ENCODE data around the gene KIF26B.

The KIF26B gene

GRCh38 chr1:245587435-245588115, 432.8 kb downstream of the KIF26B start:
- H2AK5ac ChIP-seq (ENCODE audit: low read length): no peak overlapping the region
- WGBS (ENCODE audit: extremely low coverage, insufficient coverage, low lambda C conversion rate): no CpG with 5 or more reads among the region's 11 CpGs
- no peaks in the 10 kb centered on the region for H3K79me2 ChIP-seq (ENCODE audit: control insufficient read depth, insufficient read depth, low read length)
- H4K8ac ChIP-seq (ENCODE audit: low read depth, low read length): no peak overlapping the region
- no peak overlapping the region for H3K4ac ChIP-seq (ENCODE audit: low read depth, low read length)
- H3K79me1 ChIP-seq (ENCODE audit: low read length): no peaks in the 10 kb centered on the region
- no peak for DNase-seq
- H3K18ac ChIP-seq (ENCODE audit: low read length): no peak overlapping the region
- H3K36me3 ChIP-seq (ENCODE audit: control insufficient read depth, insufficient read depth, low read length): no peaks in the 10 kb centered on the region
- H3K4me2 ChIP-seq (ENCODE audit: low read length): no peak overlapping the region
- H3K56ac ChIP-seq (ENCODE audit: low read length): no peak overlapping the region
- H3K23ac ChIP-seq (ENCODE audit: low read length): no peak overlapping the region
- peaks cover 1% of the 10 kb centered on the region for H3K4me1 ChIP-seq (ENCODE audit: control insufficient read depth, low read depth, low read length)
- no peak overlapping the region for H4K5ac ChIP-seq (ENCODE audit: low read length)
- no peak overlapping the region for H3K27ac ChIP-seq (ENCODE audit: low read depth, low read length)
- H2BK5ac ChIP-seq (ENCODE audit: low read length): no peak overlapping the region
- H2BK120ac ChIP-seq (ENCODE audit: low read depth, low read length): no peak overlapping the region
- H2BK15ac ChIP-seq (replicated peaks; ENCODE audit: low read depth): no peak overlapping the region
- no peaks in the 10 kb centered on the region for H3K27me3 ChIP-seq (ENCODE audit: insufficient read depth, low read length, poor library complexity)
- no peak overlapping the region for H3K9ac ChIP-seq (ENCODE audit: low read length)
- no peak overlapping the region for H3K4me3 ChIP-seq (ENCODE audit: low read length)

DNA sequence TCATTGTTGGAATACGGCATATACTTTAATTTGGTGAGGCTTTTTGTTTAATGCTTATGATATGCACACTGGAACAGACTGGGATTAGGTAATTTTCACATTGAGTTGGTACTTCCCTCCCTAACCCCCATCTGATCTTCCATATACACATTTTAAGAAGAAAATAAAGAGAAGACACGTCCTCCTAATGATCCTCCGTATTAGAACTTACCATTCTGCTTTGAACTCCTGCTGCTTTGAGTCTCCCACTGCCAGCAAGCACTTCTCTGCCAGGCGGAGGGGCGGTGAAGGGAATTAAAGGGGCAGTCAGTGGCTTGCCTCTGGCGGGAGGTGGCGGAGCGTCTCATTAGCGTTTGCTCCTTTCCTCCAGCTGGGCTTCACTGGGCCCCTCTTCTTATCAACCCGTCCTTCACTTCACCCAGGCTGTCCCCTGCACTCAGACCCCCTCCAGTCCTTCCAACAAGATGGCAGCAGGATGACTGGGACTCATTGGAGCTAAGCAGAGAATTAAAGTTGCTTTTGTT, 433.4 kb downstream of the KIF26B start:
- Histone ChIP-seq H3K4me2 (ENCODE audit: low read length) (no peak overlapping the region), H3K9ac (ENCODE audit: low read length) (no peak overlapping the region), H3K79me1 (ENCODE audit: low read length) (no peaks in the 10 kb centered on the region), H3K79me2 (ENCODE audit: control insufficient read depth, insufficient read depth, low read length) (no peaks in the 10 kb centered on the region), H3K27me3 (ENCODE audit: insufficient read depth, low read length, poor library complexity) (no peaks in the 10 kb centered on the region), H2BK15ac (replicated peaks; ENCODE audit: low read depth) (no peak overlapping the region), H3K23ac (ENCODE audit: low read length) (no peak overlapping the region), H3K4ac (ENCODE audit: low read depth, low read length) (no peak overlapping the region), H3K56ac (ENCODE audit: low read length) (no peak overlapping the region), H3K4me3 (ENCODE audit: low read length) (no peak overlapping the region), H3K18ac (ENCODE audit: low read length) (no peak overlapping the region), H2BK5ac (ENCODE audit: low read length) (no peak overlapping the region), H4K5ac (ENCODE audit: low read length) (no peak overlapping the region), H3K4me1 (ENCODE audit: control insufficient read depth, low read depth, low read length) (peaks cover 1% of the 10 kb centered on the region), H2BK120ac (ENCODE audit: low read depth, low read length) (no peak overlapping the region), H4K8ac (ENCODE audit: low read depth, low read length) (no peak overlapping the region), H2AK5ac (ENCODE audit: low read length) (no peak overlapping the region), H3K36me3 (ENCODE audit: control insufficient read depth, insufficient read depth, low read length) (no peaks in the 10 kb centered on the region), H3K27ac (ENCODE audit: low read depth, low read length) (no peak overlapping the region)
- DNase-seq: no peak
- WGBS (ENCODE audit: extremely low coverage, insufficient coverage, low lambda C conversion rate): no CpG with 5 or more reads among the region's 10 CpGs

GRCh38 chr1:245589316-245589715, 434.5 kb downstream of the KIF26B start:
- DNase-seq: no peak
- H3K4me2 ChIP-seq (ENCODE audit: low read length): no peak overlapping the region
- H2BK5ac ChIP-seq (ENCODE audit: low read length): no peak overlapping the region
- no peak overlapping the region for H3K18ac ChIP-seq (ENCODE audit: low read length)
- H3K4ac ChIP-seq (ENCODE audit: low read depth, low read length): no peak overlapping the region
- H3K56ac ChIP-seq (ENCODE audit: low read length): no peak overlapping the region
- no peak overlapping the region for H4K8ac ChIP-seq (ENCODE audit: low read depth, low read length)
- no peaks in the 10 kb centered on the region for H3K79me2 ChIP-seq (ENCODE audit: control insufficient read depth, insufficient read depth, low read length)
- H2AK5ac ChIP-seq (ENCODE audit: low read length): no peak overlapping the region
- no peak overlapping the region for H3K9ac ChIP-seq (ENCODE audit: low read length)
- H3K23ac ChIP-seq (ENCODE audit: low read length): no peak overlapping the region
- no peak overlapping the region for H2BK120ac ChIP-seq (ENCODE audit: low read depth, low read length)
- H3K27me3 ChIP-seq (ENCODE audit: insufficient read depth, low read length, poor library complexity): no peaks in the 10 kb centered on the region
- H3K4me1 ChIP-seq (ENCODE audit: control insufficient read depth, low read depth, low read length): peaks cover 1% of the 10 kb centered on the region
- H3K4me3 ChIP-seq (ENCODE audit: low read length): no peak overlapping the region
- H3K79me1 ChIP-seq (ENCODE audit: low read length): no peaks in the 10 kb centered on the region
- no peak overlapping the region for H2BK15ac ChIP-seq (replicated peaks; ENCODE audit: low read depth)
- H4K5ac ChIP-seq (ENCODE audit: low read length): no peak overlapping the region
- WGBS (ENCODE audit: extremely low coverage, insufficient coverage, low lambda C conversion rate): no CpG with 5 or more reads among the region's 12 CpGs
- H3K27ac ChIP-seq (ENCODE audit: low read depth, low read length): no peak overlapping the region
- H3K36me3 ChIP-seq (ENCODE audit: control insufficient read depth, insufficient read depth, low read length): no peaks in the 10 kb centered on the region

- no peak overlapping the region for H3K9ac ChIP-seq (ENCODE audit: low read length)
- H3K4me2 ChIP-seq (ENCODE audit: low read length): no peak overlapping the region
- H3K79me1 ChIP-seq (ENCODE audit: low read length): no peaks in the 10 kb centered on the region
- no peak overlapping the region for H2BK15ac ChIP-seq (replicated peaks; ENCODE audit: low read depth)
- no peak for DNase-seq
- H3K4me1 ChIP-seq (ENCODE audit: control insufficient read depth, low read depth, low read length): peaks cover 1% of the 10 kb centered on the region
- H3K27ac ChIP-seq (ENCODE audit: low read depth, low read length): no peak overlapping the region
- H2BK120ac ChIP-seq (ENCODE audit: low read depth, low read length): no peak overlapping the region
- H3K79me2 ChIP-seq (ENCODE audit: control insufficient read depth, insufficient read depth, low read length): no peaks in the 10 kb centered on the region
- no CpG with 5 or more reads among the region's 26 CpGs for WGBS (ENCODE audit: extremely low coverage, insufficient coverage, low lambda C conversion rate)
- H3K27me3 ChIP-seq (ENCODE audit: insufficient read depth, low read length, poor library complexity): no peaks in the 10 kb centered on the region
- no peak overlapping the region for H4K8ac ChIP-seq (ENCODE audit: low read depth, low read length)
- no peak overlapping the region for H2BK5ac ChIP-seq (ENCODE audit: low read length)
- H3K56ac ChIP-seq (ENCODE audit: low read length): no peak overlapping the region
- no peak overlapping the region for H3K4ac ChIP-seq (ENCODE audit: low read depth, low read length)
- H2AK5ac ChIP-seq (ENCODE audit: low read length): no peak overlapping the region
- no peak overlapping the region for H3K18ac ChIP-seq (ENCODE audit: low read length)
- no peaks in the 10 kb centered on the region for H3K36me3 ChIP-seq (ENCODE audit: control insufficient read depth, insufficient read depth, low read length)
- no peak overlapping the region for H4K5ac ChIP-seq (ENCODE audit: low read length)
- no peak overlapping the region for H3K23ac ChIP-seq (ENCODE audit: low read length)
- no peak overlapping the region for H3K4me3 ChIP-seq (ENCODE audit: low read length)
Observed at GRCh38 chr1:245589906-245590305, 435.1 kb downstream of the KIF26B start.

DNA sequence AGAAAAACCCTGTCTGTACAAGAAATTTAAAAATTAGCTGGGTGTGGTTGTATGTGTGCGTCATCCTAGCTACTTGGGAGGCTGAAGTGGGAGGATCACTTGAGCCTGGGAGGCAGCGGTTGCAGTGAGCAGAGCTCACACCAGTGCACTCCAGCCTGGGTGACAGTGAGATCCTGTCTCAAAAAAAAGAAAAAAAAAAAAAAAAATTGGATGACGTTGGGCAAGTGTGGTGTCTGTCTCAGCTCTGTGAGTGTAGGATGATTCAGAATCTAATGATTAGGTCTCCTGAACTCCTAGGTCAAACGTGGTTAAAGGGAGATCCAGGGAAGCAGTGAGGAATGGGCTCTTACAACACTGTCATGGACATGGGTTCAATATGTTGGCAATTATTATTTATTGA, 435.9 kb downstream of the KIF26B start:
- no CpG with 5 or more reads among the region's 4 CpGs for WGBS (ENCODE audit: extremely low coverage, insufficient coverage, low lambda C conversion rate)

More for the DNA sequence above, 435.9 kb downstream of the KIF26B start:
- no peak overlapping the region for H3K18ac ChIP-seq (ENCODE audit: low read length)
- no peak overlapping the region for H3K9ac ChIP-seq (ENCODE audit: low read length)
- no peak for DNase-seq
- no peak overlapping the region for H4K8ac ChIP-seq (ENCODE audit: low read depth, low read length)
- H3K23ac ChIP-seq (ENCODE audit: low read length): no peak overlapping the region
- no peaks in the 10 kb centered on the region for H3K27me3 ChIP-seq (ENCODE audit: insufficient read depth, low read length, poor library complexity)
- no peak overlapping the region for H4K5ac ChIP-seq (ENCODE audit: low read length)
- no peaks in the 10 kb centered on the region for H3K79me1 ChIP-seq (ENCODE audit: low read length)
- H2BK15ac ChIP-seq (replicated peaks; ENCODE audit: low read depth): no peak overlapping the region
- H3K4me2 ChIP-seq (ENCODE audit: low read length): no peak overlapping the region
- no peaks in the 10 kb centered on the region for H3K4me1 ChIP-seq (ENCODE audit: control insufficient read depth, low read depth, low read length)
- H2AK5ac ChIP-seq (ENCODE audit: low read length): no peak overlapping the region
- no peak overlapping the region for H3K4me3 ChIP-seq (ENCODE audit: low read length)
- no peak overlapping the region for H2BK120ac ChIP-seq (ENCODE audit: low read depth, low read length)
- H3K79me2 ChIP-seq (ENCODE audit: control insufficient read depth, insufficient read depth, low read length): no peaks in the 10 kb centered on the region
- no peaks in the 10 kb centered on the region for H3K36me3 ChIP-seq (ENCODE audit: control insufficient read depth, insufficient read depth, low read length)
- H3K27ac ChIP-seq (ENCODE audit: low read depth, low read length): no peak overlapping the region
- no peak overlapping the region for H2BK5ac ChIP-seq (ENCODE audit: low read length)
- H3K4ac ChIP-seq (ENCODE audit: low read depth, low read length): no peak overlapping the region
- H3K56ac ChIP-seq (ENCODE audit: low read length): no peak overlapping the region

Data from mesendoderm (in vitro differentiated cells).